ENCODE data around the gene IMMP2L.

The IMMP2L gene

DNA sequence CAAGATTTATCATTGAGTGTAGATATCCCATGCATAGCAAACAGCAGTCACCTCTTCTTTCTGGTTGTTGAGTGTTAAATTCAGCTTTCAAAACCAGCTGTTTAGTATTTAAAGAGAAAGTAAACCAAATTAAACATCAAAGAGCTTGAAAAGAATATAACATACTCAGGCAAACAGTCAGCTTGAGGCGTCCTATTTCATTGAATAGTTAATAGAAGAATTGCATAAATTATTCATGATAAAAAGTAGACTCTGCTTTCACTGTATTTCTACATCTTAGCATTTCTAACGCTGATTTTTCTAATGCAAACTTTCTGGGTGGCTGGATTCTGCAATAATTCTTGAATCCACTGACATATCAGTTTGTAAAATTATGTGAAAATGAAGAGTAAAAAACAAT is 935.9 kb downstream of the IMMP2L start:
- DNase-seq (ENCODE audit: low read depth): no peak

DNA sequence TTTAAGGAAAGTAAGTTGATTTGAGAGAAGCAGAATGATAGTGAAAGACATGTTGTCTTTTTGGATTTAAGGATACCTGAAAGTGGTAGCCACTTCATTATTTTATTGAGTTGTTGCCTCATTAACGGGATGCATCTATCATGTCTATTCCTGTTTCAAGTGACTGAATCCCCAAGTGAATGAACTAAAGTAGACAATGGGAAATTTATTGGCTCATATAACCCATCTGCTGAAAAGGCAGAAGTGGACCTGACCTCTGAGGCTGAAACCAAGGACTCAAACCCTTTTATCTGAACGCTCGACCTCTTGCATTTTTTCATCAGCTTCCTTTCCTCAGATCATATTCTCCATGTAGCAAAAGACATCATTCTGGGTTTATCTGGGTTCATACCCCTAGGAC is 937.0 kb downstream of the IMMP2L start:
- DNase-seq (ENCODE audit: low read depth): no peak

DNA sequence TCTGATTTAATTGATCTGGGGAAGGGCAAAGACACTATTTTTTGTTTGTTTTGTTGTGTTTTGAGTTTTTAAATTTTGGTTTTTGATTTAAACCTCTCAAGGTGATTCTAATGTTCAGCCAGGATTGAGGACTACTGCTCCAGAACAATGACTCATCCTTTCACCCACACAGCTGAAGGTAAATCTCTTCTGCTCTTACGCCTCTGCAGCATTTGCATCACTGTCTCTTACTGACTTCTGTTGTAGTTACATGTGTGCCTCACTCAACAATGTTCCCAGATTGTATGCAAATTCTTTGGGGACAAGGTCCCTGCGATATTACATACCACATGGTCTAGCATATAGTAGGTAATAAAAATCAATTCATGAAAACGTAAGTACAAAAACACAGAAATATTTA is 938.9 kb downstream of the IMMP2L start:
- DNase-seq (ENCODE audit: low read depth): no peak

DNA sequence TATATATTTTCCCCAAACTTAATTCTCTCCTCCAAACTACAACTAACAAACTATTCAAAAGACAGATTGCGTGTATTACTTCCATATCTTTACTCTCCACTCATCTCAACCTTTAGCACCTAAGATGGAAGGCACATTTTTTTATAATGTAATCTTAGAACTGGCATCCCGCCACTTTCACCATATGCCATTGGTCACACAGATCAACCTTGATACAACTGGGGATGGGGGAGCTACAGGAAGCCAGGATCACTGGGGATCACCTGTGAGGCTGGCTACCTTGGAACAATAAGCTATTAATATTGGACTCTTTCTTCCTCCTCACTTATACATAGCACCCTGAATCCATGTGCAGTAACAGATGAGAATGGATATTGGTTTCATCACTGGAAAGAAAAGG is 941.0 kb downstream of the IMMP2L start:
- no peak for DNase-seq (ENCODE audit: low read depth)

DNA sequence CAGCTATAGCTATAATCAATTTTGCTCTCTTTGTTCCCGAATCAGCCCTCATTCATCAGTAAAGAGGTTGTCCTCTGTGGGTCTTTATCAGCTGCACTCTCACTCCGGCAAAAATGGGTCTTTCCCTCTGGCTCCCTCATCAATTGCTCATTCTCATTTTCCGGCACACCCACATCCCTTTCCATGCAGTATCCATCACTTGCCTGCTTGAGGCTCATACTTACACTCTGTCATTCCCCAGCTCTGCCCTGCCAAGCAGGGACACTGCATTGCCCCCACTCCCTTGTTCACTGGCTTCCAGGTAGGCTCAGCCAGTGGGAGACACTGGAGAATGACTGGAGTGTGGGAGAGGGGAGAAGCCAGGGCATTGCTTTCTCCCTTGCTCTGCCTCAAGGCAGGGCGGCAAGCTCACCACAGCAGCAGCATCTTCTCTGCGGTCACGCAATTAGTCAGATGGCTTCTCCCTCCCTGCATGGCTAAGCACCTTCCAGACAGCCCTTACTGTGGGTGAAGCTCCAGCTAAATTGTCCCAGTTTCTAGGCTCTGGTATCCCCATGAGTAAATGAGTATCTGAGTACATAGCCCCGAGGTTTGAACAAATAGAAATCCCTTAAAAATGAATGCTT is 942.1 kb downstream of the IMMP2L start:
- no peak for DNase-seq (ENCODE audit: low read depth)

Measured in fibroblast of gingiva (primary cell).